ENCODE results near the gene RANGRF.

RANGRF gene

DNA sequence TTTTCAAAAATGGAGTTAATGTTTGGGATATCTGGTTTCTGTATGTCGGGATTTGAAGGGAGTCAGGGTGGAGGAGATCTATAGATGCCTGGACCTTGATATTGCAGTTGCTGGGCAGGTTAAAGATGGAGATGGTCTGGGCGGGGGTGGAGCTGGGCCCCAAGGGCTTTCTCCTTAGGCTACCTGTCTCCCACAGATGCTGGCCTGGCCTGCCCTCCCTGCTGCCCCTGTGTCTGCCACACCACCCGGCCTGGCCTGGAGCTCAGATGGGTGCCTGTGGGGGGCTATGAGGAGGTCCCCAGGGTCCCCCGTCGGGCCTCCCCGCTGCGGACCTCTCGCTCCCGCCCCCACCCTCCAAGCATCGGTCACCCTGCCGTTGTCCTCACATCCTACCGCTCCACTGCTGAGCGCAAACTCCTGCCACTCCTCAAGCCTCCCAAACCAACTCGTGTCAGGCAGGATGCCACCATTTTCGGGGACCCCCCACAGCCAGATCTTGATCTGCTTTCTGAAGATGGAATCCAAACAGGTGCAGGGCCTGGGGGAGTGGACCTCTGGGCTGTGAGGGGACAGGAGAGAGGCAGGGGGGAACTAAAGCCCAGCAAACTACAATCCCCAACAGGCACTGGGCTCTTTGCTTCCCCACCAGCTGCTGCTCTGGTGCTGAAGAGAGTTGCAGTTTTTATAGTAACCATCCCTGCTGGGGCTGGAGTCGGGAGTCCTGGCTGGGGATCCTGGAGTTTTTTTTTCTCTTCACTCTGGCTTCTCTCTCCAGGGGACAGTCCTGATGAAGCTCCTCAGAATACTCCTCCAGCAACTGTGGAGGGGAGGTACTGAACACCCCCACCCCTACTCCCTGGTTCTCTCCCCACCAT lies 24.5 kb downstream of the RANGRF start:
- DNase-seq (ENCODE audit: low spot score): no peak
- no peak for FAIRE-seq

DNA sequence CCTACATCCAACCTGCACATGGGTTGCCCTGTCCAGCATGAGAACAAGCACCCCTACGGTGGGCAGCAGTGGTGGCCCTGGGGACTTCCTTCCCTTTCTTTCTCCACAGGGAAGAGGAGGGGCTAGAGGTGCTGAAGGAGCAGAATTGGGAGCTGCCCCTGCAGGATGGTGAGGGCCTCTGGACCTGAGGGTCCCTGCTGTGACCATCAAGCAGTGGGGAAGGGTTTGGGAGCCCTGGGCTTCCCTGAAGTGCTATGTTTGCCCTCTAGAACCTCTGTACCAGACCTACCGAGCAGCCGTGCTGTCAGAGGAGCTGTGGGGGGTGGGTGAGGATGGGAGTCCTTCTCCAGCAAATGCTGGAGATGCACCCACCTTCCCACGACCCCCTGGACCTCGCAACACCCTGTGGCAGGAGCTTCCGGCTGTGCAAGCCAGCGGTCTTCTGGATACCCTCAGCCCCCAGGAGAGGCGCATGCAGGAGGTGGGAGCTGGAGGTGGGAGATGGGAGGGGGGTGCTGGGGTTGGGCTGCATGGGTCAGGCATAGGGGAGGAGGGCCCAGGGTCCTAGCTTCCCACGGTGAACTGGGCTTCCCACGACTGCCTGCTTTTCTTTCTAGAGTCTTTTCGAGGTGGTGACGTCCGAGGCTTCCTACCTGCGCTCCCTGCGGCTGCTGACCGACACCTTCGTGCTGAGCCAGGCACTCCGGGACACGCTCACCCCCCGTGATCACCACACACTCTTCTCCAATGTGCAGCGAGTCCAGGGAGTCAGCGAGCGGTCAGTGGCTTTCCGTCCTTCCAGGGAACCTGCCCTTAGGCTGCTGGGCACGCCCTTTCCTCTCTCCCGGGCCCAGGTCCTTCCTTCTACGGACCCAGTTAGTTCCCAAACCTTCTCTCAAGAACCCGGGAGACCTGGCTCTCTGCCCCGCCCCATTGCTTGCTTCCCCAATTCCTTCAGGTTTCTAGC lies 26.6 kb downstream of the RANGRF start:
- FAIRE-seq: no peak
- no peak for DNase-seq (ENCODE audit: low spot score)

DNA sequence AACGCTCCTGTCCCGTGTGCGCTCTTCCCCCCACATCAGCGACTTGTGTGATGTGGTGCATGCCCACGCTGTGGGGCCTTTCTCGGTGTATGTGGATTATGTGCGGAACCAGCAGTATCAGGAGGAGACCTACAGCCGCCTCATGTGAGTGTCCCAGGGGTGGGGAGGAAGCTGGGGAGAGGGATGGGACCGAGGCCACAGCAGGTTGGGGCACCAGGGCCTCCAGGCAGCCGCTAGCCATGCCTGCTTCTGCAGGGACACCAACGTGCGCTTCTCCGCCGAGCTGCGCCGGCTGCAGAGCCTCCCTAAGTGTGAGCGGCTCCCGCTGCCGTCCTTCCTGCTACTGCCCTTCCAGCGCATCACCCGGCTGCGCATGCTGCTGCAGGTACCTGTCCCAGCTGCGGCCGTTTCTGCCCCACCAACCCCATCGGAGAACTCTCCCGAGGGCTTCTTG lies 27.3 kb downstream of the RANGRF start:
- DNase-seq (ENCODE audit: low spot score): no peak
- FAIRE-seq: no peak

DNA sequence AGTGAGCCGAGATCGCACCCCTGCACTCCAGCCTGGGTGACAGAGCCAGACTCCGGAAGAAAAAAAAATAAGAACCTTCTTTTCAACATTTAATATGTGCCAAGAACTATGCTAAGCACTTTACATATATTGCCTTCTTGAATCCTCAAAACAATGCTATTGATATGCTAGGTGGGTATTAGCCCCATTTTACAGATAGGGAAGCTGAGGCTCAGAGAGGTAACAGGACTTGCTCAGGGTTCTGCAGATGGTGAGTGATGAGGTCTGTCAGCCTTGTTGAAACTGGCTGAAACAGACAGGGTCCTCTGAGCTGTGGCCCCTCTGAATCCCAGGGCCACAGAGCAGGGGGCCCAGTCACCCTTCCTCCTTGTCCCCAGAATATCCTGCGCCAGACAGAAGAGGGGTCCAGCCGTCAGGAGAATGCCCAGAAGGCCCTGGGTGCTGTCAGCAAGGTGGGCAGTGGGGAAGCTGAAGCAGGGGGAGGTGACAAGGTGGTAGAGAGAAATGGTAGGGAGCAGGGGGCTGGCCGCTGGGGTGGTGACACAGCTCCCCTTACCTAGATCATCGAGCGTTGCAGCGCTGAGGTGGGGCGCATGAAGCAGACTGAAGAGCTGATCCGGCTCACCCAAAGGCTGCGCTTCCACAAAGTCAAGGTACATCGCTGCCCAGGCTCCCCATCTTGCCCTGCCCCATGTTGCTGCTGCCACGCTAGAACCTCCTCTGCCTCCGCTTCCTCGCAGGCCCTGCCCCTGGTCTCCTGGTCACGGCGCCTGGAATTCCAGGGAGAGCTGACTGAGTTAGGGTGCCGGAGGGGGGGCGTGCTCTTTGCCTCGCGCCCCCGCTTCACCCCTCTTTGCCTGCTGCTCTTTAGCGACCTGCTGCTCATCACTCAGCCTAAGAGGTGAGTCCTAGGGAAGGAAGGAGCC lies 29.8 kb downstream of the RANGRF start:
- FAIRE-seq: no peak

DNA sequence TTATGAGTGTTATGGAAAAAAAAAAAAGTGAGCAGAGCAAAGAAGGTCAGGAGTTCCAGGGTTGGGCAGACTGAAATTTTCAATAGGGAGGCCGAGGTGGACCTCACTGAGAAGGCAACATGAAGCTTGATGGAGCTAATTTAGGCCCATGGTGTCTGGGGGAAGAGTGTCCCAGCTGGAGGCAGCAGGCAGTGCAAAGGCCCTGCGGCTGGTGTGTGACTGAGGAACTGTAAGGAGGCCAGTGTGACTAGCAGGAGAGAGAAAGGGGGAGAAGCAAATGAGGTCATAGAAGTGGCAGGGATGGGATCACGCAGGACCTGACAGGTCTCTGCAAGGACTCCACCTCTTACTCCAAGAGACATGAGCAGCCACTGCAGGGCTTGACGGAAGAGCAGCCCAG lies 31.8 kb downstream of the RANGRF start:
- no peak for DNase-seq (ENCODE audit: low spot score)
- FAIRE-seq: no peak

More for the DNA sequence above, 29.8 kb downstream of the RANGRF start:
- no peak for DNase-seq (ENCODE audit: low spot score)

DNA sequence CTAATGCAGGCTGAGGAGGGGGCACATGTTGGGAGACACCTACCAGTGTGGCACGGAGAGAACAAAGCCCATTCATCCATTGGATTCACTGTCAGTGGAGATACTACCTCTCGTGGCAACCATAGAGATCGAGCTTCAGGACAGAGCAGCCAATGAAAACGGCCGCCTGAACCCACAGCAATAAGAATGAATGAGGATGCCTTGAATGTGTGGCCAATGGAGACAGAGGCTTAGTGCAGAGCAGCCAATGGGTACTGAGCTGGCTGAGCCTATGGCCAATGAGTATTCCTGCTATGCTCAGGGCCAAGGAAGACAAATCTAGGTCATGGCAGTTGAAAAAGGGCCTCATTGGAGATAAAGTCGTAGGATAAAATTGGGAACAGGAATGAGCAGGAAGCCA lies 32.5 kb downstream of the RANGRF start:
- no peak for FAIRE-seq
- no peak for DNase-seq (ENCODE audit: low spot score)

DNA sequence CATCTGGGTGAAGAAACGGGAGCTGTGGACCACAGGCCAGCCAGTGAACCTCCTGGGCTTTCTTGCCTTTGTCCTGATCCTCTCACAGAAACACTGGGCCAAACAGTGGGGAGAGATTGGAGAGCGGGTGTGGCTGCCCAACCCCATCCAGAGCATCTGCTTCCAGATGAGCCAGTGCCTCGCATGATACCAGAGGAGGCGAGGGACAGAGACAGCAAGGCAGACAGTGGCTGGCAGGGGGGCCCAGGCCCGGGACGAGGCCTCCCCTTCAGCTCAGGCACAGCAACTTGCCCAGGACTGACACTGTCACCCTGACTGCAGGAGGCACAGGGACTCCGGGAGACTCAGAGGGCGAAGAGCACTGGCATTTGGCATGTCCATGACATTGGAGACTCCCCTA lies 33.6 kb downstream of the RANGRF start:
- no peak for FAIRE-seq

DNA sequence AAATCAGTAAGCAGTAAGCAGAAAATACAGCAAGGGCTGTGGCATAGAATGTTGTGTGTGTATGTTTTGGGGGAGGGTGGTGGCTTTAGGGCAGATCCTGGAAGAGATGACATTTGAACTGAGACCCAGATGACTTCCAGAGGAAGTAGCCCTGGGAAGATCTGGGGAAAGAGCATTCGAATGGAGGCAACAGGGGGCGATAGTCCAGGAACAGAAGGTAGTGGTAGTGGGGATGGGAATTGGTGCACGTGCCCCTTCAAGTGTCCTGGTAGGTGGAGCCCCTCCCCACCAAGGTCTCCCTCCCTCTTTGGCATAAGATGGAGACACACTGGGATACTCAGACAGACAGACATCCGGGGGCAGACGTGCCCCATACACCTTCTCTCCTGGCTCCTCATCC lies 35.7 kb downstream of the RANGRF start:
- FAIRE-seq (no peak), DNase-seq (ENCODE audit: low spot score) (no peak)

More for the DNA sequence above, 33.6 kb downstream of the RANGRF start:
- no peak for DNase-seq (ENCODE audit: low spot score)

DNA sequence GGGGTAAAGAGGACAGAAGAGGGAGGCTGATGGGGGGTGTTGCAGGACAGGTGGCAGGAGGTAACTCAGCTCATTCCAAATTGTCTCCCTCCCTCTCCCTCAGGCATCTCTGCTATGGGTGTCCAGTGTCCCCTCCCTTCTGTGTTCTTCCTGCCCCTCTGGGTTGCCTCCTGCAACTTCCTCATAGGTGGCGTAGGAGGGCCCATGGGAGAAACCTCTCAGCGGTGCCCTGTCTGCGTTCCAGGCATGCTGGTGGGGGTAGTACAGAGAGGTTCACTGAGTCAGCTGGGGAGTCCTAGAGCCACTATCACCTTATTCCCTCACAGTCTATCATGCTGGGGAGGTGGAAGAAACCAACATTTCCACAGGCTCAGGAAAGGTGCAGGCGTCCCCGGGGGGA lies 36.5 kb downstream of the RANGRF start:
- no peak for FAIRE-seq

DNA sequence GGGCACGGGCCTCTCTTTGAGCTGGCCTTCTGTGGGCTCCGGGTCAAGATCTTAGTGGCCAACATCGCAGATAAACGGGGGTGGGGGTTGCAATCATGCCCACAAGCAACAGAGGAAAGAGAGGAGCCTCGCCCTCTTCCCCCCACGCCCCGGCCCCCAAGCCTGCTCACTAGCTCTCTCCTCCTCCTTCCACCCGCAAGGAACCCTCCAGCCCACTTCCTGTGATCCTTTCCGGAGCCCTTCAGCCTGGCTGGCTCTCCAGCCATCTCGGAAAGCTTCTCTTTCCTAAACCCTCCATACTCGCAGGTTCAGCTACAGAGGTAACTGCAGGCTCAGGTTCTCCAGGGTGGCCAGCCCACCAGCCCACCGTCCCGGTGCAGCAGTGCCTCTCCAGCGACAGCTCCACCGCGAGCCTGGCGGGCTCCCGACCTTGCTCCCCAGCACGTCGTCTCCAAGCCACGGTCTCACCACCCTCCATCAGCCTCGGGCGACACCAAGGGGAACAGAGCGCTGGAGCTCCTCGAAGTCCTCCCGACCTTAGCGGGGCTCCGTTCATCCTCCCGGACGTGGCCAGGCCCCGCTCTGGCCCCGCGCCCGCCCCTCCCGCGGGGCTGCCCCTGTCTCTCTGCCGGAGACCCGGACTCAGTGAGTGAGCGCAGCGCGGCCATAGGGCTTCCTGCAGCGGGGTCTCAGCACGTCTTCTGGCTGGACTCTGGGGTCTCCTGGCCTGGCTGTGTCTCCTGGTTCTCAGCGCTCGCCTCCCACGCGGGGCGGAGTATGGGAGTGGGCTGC lies 38.2 kb downstream of the RANGRF start:
- no peak for FAIRE-seq
- DNase-seq (ENCODE audit: low spot score): no peak

More for the DNA sequence above, 36.5 kb downstream of the RANGRF start:
- no peak for DNase-seq (ENCODE audit: low spot score)

DNA sequence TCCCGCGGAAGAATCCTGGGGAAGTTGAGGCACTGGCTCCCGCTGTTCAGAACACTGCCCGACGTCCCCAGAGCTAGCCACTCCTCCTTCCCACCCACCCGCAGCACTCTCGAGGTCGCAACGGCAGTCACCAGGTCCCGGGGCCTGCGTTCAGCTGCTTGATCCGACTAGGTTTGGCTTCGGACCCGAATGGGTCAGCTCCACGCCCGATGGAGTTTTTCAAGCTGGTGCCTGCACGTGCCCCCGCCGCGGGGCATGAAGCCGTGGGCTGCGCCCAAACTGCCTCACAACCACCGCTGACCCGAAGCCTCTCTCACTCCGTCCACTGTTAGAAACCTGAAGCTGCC lies 38.8 kb downstream of the RANGRF start:
- FAIRE-seq (no peak), DNase-seq (ENCODE audit: low spot score) (no peak)

DNA sequence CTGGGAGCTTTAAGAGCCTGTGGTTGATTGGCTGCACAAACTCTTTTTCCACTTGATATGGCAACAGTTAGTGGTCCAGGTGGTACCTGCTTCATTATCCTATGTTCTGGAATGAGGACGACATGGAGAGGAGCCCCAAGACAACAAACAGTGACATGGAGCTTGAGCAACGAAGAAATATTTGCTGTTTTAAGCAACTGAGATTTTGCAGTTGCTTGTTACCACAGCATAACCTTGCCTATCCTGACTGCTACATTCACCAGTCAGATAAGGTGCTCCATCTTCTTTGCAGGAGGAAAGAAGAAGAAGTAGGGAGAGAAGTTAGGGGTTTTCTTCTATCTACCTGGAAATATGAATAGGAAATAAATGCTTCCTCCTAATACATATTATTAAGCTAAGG lies 43.7 kb downstream of the RANGRF start:
- DNase-seq (ENCODE audit: low spot score) (no peak), FAIRE-seq (no peak)

DNA sequence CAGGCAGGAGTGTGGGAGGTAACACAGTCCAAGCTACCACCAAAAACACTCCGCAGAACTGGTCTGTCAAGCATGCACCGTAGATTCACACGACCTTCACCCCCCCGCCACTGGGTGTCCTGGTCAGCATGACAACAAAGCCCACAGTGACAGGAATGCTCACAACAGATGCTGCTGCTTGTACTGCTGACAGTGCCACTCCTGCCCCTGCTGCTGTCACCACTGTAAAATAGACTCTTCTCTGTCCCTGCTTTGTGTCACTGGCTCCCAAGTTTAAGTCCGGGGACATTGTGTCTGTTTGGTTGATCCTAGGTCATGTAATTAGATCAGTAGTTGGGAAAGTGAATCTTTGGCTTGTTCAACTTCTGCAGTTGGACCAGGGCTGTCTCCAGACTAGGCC lies 44.2 kb downstream of the RANGRF start:
- DNase-seq (ENCODE audit: low spot score) (no peak), FAIRE-seq (no peak)

DNA sequence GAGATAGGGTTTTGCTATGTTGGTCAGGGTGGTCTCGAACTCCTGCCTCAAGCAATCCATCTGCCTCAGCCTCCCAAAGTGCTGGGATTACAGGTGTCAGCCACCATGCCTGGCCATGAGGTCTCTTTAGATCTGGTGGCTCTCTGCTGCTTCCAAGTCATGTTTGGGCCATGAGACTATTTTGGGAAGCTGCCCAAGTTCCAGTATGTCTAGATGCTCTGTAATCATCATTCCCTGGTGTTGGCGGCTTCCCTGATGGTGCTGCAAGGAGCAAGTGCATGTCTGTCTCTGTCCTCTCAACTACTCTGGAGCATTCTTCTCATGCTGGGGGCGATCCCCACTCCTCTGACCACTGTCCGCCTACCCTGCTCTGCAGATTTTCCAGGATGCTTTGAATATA lies 44.8 kb downstream of the RANGRF start:
- FAIRE-seq: no peak
- no peak for DNase-seq (ENCODE audit: low spot score)

DNA sequence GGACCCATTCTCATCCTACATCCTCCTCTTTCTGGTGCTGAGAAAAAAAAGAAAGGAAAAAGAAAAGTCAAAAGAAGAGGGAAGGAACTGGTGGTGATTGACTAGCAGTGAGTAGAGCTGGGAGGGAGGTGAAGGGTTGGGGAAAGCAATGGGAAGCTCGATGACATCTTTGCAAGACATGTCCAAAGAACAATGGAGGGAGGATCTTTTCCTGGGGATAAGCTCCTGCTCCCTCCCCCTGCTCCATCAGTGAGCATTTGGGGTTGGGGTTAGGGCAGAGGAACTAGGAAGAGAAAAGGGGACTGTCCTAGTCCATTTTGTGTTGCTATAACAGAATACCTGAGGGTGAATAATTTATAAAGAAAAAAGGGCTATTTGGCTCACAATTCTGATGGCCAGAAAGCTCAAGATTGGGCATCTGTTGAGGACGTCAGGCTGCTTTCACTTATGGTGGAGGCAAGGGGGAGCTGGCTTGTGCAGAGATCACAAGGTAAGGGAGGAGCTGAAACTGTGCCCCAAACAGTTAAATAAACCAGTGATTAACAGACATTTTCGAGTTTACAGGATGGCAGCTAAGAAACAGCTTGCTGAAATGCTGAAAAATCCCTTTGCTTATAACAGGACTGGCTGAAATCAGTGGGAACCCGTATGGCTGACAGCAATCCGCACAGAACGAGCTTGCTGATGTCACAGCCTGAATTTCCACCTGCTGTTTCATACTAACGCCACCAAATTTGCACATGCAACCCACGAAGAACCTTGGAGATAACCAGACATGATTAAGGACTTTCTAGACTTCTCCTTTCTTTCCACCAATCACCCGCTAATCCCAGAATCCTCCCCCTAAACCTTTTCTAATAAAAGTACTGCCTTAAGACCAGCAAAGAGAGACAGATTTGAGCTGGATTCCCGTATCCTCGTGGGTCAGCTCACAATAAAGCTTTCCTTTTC lies 49.6 kb downstream of the RANGRF start:
- DNase-seq (ENCODE audit: low spot score): no peak
- no peak for FAIRE-seq

DNA sequence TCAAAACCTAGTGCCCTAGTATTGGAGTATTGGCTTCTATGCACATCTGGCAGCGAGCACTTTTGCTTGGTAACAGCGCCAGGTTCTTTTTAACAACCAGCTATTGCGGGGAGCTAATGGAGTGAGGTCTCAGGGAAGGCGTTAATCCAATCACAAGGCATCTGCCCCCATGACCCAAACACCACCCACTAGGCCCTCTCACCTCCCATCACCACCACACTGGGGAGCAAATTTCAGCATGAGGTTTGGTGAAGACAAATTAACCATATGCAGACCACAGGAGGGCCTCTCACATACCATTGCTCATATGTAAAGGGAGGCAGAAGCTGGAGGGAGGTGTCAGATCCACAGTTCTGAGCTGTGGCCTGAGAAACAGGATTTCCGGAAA lies 50.3 kb downstream of the RANGRF start:
- FAIRE-seq (no peak), DNase-seq (ENCODE audit: low spot score) (no peak)

DNA sequence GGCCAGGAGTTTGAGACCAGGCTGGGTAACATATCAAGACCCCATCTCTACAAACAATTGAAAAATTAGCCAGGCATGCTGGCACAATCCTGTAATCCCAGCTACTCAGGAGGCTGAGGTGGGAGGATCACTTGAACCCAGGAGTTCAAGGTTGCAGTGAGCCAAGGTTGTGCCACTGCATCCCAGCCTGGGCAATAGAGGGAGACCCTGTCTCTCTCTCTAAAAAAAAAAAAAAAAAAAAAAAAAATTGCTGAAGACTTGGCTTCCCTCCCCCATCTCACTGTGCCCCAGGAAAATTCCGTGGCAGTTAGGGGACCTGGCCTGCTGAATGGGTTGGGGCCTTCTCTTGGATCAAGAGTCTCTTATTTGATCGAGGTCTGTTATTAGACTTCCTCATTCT lies 51.1 kb downstream of the RANGRF start, which contains the start of gene ODF4:
ODF4 (plus strand) TSS at position 301 of the 400 bp plus-strand sequence. CDS start 212 bp downstream, outside the sequence.
- no peak for FAIRE-seq
- DNase-seq (ENCODE audit: low spot score): no peak
